ENCODE results near the gene PAPPA.

The PAPPA gene

GRCh38 chr9:116154334-116154975, 864 bp downstream of the PAPPA start:
- no peak overlapping the region for H3K4me3 ChIP-seq (ENCODE audit: low read length)
- no peaks in the 10 kb centered on the region for H3K36me3 ChIP-seq (replicated peaks; ENCODE audit: low read depth, low read length)
- H3K4me2 ChIP-seq (ENCODE audit: low read length) = no peak overlapping the region
- no peak overlapping the region for H2AFZ ChIP-seq (ENCODE audit: low read depth, low read length)
- no peaks in the 10 kb centered on the region for H3K9me3 ChIP-seq (ENCODE audit: insufficient read depth, low read length)
- no peaks in the 10 kb centered on the region for H3K79me2 ChIP-seq (ENCODE audit: low read length)
- no peak for TF ChIP-seq CTCF (IDR thresholded peaks at IDR 0.05; ENCODE audit: low read depth, low read length)
- no peak for TF ChIP-seq EZH2phosphoT487 (IDR thresholded peaks at IDR 0.05; ENCODE audit: low read depth)
- H3K9ac ChIP-seq (ENCODE audit: low read length) = no peak overlapping the region
- no peaks in the 10 kb centered on the region for H4K20me1 ChIP-seq (ENCODE audit: insufficient read depth, low read length)
- no peaks in the 10 kb centered on the region for H3K4me1 ChIP-seq (ENCODE audit: low read length)
- no peak overlapping the region for H3K27ac ChIP-seq (ENCODE audit: low read length)
- peaks cover 28% of the 10 kb centered on the region for H3K27me3 ChIP-seq (ENCODE audit: low read depth, low read length)

- Histone ChIP-seq H3K4me2 (ENCODE audit: low read length) (no peak overlapping the region), H3K27me3 (ENCODE audit: low read depth, low read length) (peaks cover 32% of the 10 kb centered on the region), H3K36me3 (replicated peaks; ENCODE audit: low read depth, low read length) (no peaks in the 10 kb centered on the region), H3K4me1 (ENCODE audit: low read length) (no peaks in the 10 kb centered on the region), H2AFZ (ENCODE audit: low read depth, low read length) (no peak overlapping the region), H3K9ac (ENCODE audit: low read length) (no peak overlapping the region), H3K79me2 (ENCODE audit: low read length) (no peaks in the 10 kb centered on the region), H3K4me3 (ENCODE audit: low read length) (no peak overlapping the region), H4K20me1 (ENCODE audit: insufficient read depth, low read length) (no peaks in the 10 kb centered on the region), H3K9me3 (ENCODE audit: insufficient read depth, low read length) (no peaks in the 10 kb centered on the region), H3K27ac (ENCODE audit: low read length) (no peak overlapping the region)
- TF ChIP-seq EZH2phosphoT487 (IDR thresholded peaks at IDR 0.05; ENCODE audit: low read depth) = no peak
- no peak for TF ChIP-seq CTCF (IDR thresholded peaks at IDR 0.05; ENCODE audit: low read depth, low read length)
These were observed 1.5 kb downstream of the PAPPA start for GRCh38 chr9:116154976-116155697.

GRCh38 chr9:116155698-116156039, 2.1 kb downstream of the PAPPA start:
- Histone ChIP-seq H3K4me3 (ENCODE audit: low read length) (no peak overlapping the region), H3K27ac (ENCODE audit: low read length) (no peak overlapping the region), H3K4me2 (ENCODE audit: low read length) (no peak overlapping the region), H3K9me3 (ENCODE audit: insufficient read depth, low read length) (no peaks in the 10 kb centered on the region), H3K36me3 (replicated peaks; ENCODE audit: low read depth, low read length) (no peaks in the 10 kb centered on the region), H3K27me3 (ENCODE audit: low read depth, low read length) (peaks cover 32% of the 10 kb centered on the region), H3K79me2 (ENCODE audit: low read length) (no peaks in the 10 kb centered on the region), H3K4me1 (ENCODE audit: low read length) (no peaks in the 10 kb centered on the region), H4K20me1 (ENCODE audit: insufficient read depth, low read length) (no peaks in the 10 kb centered on the region), H3K9ac (ENCODE audit: low read length) (no peak overlapping the region), H2AFZ (ENCODE audit: low read depth, low read length) (no peak overlapping the region)
- TF ChIP-seq EZH2phosphoT487 (IDR thresholded peaks at IDR 0.05; ENCODE audit: low read depth) = no peak
- TF ChIP-seq CTCF (IDR thresholded peaks at IDR 0.05; ENCODE audit: low read depth, low read length) = no peak

GRCh38 chr9:116156621-116157314, 3.2 kb downstream of the PAPPA start:
- no peak overlapping the region for H2AFZ ChIP-seq (ENCODE audit: low read depth, low read length)
- TF ChIP-seq EZH2phosphoT487 (IDR thresholded peaks at IDR 0.05; ENCODE audit: low read depth) = no peak
- TF ChIP-seq CTCF (IDR thresholded peaks at IDR 0.05; ENCODE audit: low read depth, low read length) = no peak
- no peak overlapping the region for H3K4me3 ChIP-seq (ENCODE audit: low read length)
- H4K20me1 ChIP-seq (ENCODE audit: insufficient read depth, low read length) = no peaks in the 10 kb centered on the region
- H3K4me1 ChIP-seq (ENCODE audit: low read length) = peaks cover 3% of the 10 kb centered on the region
- no peak overlapping the region for H3K4me2 ChIP-seq (ENCODE audit: low read length)
- no peak overlapping the region for H3K27ac ChIP-seq (ENCODE audit: low read length)
- H3K36me3 ChIP-seq (replicated peaks; ENCODE audit: low read depth, low read length) = no peaks in the 10 kb centered on the region
- peaks cover 33% of the 10 kb centered on the region for H3K27me3 ChIP-seq (ENCODE audit: low read depth, low read length)
- H3K79me2 ChIP-seq (ENCODE audit: low read length) = no peaks in the 10 kb centered on the region
- H3K9ac ChIP-seq (ENCODE audit: low read length) = no peak overlapping the region
- H3K9me3 ChIP-seq (ENCODE audit: insufficient read depth, low read length) = no peaks in the 10 kb centered on the region
